GM21447 (cell line): ENCODE data around the gene S100A10.

Source experiments
- ATAC-seq: cut with Tn5 transposase; IDR thresholded peaks from one replicate; pipeline ENCODE4 v1.9.1; 2021; ENCODE audit not compliant: unreplicated experiment

Gene S100A10

DNA sequence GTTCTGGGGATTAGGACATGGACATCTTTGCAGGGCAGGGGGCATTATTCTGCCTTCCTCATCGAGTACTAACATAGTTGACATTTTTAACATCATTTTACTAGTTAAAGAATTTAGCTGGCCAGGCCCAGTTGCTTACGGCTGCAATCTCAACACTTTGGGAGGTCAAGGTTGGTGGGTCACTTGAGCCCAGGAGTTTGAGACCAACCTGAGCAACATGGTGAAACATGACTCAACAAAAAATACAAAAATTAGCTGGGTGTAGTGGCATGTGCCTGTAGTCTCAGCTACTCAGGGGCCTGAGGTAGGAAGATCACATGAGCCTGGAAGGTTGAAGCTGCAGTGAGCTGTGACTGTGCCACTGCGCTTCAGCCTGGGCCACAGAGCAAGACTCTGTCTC lies 54.5 kb downstream of the S100A10 start:
- no peak for ATAC-seq

DNA sequence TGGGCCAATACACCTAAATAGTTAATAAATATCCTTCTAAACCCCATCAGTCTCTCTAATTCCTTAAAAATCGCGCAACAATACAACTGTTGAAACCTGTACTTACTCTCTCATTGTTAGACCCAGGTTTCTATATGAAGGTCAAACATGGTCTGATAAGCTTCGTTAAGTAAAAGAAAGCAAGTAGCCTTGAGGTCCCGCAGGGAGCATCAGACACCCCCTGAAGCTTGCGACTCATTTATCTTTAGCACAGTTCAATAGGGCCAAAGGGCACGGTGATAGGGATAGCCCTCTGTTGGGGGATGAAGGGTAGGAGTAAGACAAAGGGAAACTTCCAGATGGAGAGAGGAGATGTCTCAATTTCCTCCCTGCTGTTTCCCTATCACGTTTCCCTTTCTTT lies 57.0 kb downstream of the S100A10 start:
- ATAC-seq = no peak

- ATAC-seq = no peak
Measured at GRCh38 chr1:151935894-151936602, 57.6 kb downstream of the S100A10 start.

GRCh38 chr1:151935154-151935553 lies 58.5 kb downstream of the S100A10 start:
- no peak for ATAC-seq

DNA sequence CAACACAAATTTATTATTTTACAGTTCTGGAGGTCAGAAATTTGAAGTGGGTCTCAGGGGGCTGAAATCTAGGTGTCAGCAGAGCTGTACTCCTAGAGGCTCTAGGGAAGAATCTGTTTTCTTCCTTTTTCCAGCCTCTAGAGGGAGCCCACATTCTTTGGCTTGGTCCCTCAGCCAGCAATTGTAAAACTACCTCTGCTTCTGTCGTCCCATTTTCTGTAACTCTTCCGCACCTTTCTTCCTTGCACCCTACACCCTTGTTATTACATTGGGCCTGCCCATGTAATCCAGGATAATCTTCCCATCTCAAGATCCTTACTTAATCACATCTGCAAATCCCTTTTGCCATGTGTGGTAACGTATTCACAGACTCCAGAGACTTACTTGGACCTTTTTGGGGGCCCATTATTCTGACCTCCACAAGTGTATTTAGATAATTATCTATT lies 59.6 kb downstream of the S100A10 start:
- no peak for ATAC-seq
